HG03575 (cell line): Measurements from ENCODE around the gene CIART.
"Not testable (repeated sequence)": the region's sequence is repeated elsewhere in the genome, so short reads cannot be mapped to it uniquely, and the experiment has no call there.

Experiments used
- ATAC-seq: cut with Tn5 transposase; IDR thresholded peaks from one replicate; pipeline ENCODE4 v1.9.1; 2021; ENCODE audit not compliant: unreplicated experiment, insufficient number of reproducible peaks, low FRiP score; ENCODE audit errors: extremely low read depth

CIART gene, protein sequence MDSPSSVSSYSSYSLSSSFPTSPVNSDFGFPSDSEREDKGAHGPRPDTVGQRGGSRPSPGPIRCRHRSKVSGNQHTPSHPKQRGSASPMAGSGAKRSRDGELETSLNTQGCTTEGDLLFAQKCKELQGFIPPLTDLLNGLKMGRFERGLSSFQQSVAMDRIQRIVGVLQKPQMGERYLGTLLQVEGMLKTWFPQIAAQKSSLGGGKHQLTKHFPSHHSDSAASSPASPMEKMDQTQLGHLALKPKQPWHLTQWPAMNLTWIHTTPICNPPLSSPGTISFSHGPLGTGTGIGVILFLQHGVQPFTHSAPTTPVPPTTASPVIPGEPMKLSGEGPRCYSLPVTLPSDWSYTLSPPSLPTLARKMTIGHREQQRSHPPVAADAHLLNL

DNA sequence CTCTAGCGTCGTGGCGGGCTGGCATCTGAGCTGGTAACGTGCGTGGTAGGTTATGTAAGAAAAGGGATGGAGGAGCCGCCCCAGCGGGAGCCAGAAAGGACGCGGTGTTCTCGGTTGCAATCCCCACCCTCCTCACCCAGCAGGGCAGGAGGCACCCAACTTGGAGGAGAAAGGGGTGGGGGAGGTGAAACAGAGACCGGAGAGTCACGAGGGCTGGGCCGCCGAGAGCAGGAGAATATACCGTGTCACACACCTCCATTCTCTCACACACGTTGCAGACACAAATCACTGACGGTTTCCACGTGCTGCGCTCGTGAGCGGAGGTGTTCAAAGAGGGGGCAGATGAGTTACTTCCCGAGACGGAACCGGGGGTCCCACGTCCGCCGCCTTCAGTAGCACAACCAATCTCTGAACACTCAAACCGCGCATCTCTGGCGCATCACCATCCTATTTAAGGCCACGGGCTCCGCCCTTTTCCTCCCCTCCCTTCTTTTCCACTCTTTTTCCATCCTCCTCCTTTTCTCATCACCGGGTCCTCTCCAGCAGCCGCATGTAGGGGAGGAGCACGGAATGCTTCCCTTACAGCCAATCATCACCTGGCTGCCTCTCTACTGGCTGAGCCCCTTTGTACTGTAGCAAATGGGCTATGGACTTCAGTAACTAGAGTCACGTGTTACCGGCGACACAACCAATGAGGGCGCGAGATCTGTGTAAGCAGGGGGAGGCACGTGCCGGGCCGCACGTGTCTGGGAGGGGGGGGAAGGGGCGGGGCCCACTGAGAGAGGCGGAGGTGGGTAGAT is at the start of gene CIART:
CIART (plus strand) TSS at position 797 of the 800 bp plus-strand sequence. CDS start 714 bp downstream, outside the sequence.
- no peak for ATAC-seq

DNA sequence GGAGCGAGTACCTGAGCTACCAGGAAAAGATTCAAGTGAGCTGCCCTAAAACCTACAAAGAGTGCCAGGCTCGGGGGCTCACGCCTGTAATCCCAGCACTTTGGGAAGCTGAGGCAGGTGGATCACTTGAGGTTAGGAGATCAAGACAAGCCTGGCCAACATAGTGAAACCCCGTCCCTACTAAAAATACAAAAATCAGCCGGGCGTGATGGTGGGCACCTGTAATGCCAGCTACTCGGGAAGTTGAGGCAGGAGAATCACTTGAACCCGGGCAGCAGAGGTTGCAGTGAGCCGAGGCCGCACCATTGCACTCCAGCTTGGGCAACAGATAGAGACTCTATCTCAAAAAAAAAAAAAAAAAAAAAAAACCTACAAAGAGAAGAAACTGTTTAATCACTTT is 49.4 kb upstream of the CIART start:
- not testable (repeated sequence) for ATAC-seq

DNA sequence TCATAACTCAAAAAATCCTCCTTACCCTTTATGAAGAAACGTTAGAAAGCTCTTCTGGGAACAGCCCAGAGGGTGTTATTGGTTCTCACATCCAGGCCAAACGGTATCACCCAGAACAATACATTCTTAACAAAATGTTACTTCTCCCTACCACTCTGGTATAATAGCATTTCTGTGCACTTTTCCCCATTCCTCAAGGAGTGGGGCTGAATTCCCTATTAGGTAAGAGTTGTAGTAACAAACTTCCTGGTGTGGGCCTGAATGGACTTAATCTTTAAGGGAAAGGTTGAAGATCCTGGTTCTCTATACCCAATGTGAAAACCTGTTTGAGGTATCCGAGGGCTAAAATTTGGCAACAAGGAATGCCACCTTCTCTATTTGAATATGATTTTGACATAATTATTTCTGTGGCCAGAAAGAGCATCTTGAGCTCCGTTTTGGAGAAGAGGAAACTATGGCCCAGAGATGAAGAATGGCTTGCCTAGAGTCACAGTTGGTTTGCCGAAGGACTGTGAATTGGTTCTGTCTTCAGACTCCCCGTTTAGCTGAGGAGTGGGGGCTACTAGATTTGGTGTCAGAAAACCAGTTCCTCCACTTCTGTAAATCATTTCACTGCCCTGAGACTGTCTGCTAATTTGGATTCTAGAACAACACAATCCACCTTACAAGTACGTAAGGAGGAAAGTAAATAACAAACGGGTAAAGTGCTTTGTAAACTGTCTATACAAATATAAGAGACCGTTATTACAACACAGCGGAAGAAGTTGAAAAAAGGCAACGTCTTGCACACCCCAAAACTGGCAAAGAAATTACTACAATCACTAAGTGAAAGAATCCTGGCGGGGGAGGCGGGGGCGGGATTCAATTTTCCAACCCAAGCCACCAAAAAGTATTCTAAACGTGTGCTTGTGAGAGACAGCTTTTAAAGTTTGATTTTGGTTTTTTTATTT is 48.7 kb upstream of the CIART start:
- no peak for ATAC-seq

DNA sequence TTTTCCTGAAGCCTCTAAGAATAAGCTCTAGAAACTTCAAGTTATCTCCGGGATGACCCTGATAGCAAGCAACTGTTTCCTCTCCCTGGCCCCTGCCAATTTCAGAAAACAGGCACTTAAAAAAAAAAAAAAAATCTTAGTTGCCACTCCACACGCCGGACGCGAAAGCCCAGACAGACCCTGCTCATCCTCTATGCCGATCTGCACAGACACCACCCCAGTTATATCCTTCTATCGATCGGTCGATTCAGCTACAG is 48.1 kb upstream of the CIART start:
- no peak for ATAC-seq

DNA sequence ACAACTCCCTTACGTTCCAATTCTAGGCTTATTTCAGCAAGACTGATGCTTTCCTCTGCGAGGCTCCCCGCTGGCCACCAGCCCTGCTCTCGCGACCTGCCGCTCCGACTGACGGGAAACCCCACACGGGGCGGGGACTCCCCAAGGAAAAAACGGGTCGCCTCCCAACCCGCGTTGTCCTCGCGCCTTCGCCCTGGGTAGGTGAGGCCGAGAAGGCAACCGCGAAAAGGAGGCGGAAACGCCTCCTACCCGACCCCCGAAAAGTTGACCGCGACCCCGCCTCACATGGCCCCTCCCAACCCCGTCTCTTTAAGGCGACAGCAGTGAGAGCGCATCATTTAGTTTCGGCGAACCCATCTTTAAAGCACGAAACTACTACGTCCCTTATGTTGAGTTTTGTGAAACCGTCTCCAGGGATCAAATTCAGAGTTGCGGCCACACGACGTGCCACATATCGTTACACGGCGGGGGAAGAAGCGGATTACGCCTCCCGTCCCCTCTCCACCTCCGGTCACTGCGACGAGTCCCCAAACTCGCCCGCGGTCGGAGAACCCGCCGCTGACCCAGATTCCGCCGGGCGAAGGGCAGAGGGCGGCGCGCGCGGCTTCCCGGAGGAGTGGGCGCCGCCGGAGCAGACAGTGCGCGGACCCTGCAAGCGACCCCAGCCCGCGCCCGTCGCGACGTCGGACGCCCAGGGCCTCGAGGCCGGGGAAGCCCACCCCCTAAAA is 47.6 kb upstream of the CIART start:
- ATAC-seq, result no peak

DNA sequence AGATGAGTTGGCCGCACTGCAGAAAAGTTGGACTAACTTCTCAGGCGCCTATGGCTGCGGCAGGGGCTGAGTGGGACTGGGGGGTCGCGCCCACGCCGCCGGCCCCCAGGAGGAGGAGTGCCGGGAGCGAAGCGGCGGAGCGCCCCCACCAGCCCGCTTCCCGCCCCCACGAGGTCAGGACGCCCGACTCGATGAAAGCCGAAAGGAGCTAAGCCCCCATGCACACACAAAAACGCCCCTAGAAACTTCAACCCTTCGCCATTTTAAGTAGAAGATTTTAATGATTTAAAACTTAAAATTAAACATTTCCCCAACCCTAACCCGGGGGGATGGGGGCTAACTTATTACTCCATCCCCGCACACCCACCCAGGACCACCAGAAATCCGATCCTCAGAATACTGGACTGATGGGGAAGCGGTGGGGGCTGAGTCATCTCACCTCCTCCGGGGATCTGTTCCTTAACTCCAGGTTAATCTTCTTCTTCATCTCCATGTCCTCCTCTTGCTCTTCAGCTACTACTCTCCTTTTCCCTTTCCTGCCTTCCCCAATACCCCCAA is 47.0 kb upstream of the CIART start:
- ATAC-seq, result no peak

DNA sequence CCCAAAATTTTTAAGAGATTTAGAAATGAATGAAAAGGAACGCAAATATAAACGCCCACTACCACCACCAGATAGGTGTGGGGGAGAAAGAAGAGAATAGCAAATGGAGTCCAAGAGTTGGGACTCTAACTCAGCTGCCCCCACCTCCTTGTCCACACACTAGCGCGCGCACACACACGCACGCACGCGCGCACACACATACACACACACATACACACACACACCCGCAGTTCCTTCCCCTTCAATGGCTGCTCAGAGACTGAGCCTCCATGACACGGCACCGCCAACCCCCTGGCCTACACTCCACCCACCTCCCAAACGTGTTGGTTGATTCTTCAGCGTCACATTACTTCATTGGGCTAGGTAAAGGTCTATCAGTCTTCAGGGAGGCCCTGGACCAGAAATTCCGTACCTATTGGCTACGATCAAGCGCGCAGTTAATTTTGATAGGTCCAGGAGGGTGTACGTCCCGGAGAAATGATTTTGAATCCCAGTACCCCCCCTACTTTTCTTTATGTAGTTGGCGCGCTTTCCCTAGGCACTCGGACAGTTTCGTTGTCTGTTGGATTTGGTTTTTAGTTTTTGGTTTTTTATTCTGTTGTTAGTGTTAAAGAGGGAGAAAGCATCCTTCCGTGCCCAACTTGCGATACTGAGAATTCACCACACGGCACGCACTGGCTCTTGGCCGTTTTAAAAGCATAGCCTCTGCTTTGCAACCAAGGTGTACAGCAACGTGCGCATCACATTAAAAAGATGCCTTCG is 46.3 kb upstream of the CIART start, which contains the start of gene ANP32E:
ANP32E (minus strand) TSS at position 261 of the 762 bp plus-strand sequence. CDS start 326 bp downstream, outside the sequence.
- ATAC-seq, result peak; percentile 62

DNA sequence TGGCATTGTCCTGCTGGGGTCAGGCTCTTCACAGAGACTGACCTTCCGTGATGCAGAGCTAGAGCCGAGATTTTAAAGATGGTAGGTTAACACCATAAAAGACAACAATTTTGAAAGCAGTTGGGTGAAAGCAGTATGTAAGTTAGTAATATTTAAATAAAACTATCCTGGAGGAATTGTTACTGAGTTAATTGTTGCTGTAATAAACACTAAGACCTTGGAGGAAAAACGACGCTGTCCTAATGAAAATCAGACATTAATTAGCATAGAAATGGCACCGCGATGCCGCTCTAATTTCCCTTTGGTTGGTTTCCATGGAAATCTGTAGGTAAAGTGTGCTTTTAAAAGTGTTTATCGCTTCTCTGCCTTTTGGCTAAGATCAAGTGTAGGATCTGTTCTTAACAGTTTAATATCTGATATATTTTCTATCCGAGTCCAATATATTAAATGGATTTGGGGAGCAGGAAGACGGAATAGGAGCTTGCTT is 45.7 kb upstream of the CIART start:
- no peak for ATAC-seq

DNA sequence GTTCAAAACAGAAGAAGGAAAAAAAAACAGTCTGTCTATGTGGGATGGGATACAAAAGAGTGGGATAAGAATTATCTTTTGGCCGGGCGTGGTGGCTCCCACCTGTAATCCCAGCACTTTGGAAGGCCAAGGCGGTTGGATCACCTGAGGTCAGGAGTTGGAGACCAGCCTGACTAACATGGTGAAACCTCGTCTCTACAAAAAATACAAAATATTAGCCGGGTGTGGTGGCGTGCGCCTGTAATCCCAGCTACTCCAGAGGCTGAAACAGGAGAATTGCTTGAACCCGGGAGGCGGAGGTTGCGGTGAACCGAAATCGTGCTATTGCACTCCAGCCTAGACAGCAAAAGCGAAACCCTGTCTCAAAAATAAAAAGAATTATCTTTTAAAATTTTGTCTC is 45.2 kb upstream of the CIART start:
- ATAC-seq, result not testable (repeated sequence)

DNA sequence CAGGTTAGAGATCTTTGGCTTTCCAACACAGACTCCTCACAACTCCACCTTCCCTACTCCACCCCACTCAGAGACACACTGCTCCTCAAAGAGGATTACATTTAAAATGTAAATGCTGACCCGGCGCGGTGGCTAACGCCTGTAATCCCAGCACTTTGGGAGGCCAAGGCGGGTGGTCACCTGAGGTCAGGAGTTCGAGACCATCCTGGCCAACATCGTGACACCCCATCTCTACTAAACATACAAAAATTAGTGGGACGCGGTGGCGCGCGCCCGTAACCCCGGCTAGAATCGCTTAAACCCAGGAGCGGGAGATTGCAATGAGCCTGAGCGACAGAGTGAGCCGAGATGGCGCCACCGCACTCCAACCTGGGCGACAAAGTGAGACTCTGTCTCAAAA is 44.6 kb upstream of the CIART start:
- no peak for ATAC-seq

DNA sequence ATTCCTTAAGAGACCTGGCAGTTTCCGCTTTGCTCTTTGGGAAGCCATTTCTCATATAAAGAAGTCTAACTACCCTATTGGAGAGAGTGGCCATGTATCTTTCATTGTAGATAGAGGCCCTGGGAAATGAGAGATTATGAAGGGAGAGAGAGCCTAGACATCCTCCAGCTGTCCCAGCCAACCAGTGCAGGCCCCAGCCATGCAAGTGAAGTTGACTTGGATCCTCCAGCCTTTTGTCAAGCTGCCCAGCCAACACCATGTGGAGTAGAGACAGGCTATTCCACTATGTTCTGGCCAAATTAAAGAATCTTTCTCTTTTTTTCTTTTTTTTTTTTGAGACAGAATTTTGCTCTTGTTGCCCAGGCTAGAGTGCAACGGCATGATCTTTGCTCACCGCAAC is 39.4 kb upstream of the CIART start:
- no peak for ATAC-seq

DNA sequence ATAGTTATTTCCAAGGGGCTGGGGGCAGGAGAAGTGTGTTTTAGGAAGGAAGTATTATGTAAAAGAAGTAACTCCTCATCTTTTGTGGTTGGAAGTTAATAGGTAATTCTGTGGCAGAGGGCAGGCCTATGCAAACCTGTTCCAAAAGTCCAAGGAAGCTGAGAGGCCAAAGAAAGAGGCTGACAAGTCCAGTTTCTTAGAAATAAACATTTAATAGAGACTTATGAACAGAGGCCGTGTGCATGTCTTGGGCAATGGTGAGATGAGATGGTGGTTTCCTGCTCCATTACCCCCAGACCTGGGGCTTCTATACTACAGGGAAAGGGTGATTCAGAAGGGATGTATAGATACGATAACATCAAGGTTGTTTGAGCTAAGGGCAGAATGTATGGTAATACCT is 32.4 kb upstream of the CIART start:
- no peak for ATAC-seq

DNA sequence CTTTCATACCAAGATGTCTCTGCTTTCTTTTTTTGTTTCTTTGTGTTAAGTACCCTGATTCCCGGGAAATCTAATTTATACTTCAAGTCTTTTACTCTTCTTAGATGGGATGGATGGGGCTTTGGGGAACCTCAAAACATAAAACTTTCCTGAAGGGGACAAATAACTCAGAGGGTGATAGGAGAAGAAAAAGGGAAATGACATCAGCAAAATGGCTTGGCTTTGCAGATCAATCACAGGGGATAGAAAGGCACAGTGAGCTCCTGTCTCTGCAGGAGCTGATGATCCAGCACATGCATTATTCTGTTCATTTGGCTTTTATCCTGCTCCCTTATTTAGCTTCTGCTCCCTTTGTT is 26.2 kb upstream of the CIART start:
- ATAC-seq, result no peak

DNA sequence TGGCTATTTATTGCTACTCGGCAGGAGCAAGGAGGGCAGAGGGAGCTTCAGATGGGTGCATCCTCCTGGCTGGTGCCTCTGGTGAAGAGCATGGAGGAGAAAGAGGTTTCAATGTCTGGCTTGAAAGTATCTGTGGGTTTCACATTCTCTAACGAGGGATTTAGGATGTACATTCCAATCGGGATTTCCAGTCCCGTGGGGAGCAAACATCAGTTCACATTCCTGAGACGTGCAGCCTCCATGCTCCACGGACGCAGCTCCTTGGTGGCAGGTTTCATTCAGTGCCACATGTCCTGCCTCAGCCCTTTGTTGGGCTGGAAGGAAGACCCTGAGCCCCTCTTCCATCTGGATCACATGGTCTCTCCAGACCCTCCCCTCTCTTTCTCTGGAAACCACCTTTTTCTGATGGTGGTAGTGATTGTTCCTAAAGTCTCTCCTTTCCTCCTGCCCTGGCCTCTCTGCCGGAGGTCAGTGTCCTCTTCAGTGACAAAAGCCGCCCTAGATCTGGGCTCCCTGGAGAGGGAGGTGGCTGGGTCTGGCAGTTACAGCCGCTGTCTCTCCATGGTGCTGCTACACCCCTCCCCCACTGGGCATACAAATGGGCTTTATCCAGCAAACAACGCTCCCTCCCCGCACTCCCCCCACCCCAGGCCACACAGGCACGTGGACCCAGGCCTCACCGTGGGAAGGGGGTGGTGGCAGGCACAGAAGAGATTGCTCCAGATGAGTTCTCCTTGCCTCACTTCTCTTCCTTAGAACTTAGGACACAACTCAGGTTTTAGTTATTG is 25.6 kb upstream of the CIART start:
- ATAC-seq, result no peak

DNA sequence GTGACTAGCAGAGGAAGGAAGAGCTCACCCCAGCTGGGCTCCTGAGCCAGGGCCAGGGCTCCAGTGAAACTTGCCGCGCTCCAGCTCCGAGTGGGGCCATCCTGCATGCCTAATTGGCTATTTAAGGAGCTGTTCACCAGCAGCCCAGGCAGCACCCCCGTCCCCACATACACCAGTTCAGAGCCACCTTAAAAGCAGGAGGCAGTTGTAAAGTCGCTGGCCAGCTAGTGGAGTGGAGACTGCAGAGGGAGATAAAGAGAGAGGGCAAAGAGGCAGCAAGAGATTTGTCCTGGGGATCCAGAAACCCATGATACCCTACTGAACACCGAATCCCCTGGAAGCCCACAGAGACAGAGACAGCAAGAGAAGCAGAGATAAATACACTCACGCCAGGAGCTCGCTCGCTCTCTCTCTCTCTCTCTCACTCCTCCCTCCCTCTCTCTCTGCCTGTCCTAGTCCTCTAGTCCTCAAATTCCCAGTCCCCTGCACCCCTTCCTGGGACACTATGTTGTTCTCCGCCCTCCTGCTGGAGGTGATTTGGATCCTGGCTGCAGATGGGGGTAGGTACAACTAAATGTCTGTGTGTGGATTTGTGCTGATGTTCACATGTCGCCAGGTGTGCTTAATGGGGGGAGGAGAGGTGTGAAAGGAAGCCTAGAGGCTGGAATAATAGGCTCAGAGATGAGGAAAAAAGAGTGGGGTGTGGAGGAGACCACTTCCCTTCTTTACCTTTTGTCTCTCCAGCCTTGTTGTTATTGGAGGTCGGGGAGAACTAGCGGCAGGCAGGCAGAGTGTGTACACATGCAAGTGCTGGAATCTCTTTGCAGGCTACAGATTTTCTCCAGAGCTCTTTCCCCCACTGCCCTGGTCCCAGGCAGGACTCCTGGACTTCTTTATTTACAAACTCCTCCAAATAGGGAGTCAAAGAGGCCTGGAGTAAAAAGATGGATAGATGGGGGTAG is 24.4 kb upstream of the CIART start, which contains the start of gene CA14:
CA14 (plus strand) TSS at position 151 of the 962 bp plus-strand sequence; CDS start at position 506, 355 bp downstream.
- ATAC-seq, result no peak

DNA sequence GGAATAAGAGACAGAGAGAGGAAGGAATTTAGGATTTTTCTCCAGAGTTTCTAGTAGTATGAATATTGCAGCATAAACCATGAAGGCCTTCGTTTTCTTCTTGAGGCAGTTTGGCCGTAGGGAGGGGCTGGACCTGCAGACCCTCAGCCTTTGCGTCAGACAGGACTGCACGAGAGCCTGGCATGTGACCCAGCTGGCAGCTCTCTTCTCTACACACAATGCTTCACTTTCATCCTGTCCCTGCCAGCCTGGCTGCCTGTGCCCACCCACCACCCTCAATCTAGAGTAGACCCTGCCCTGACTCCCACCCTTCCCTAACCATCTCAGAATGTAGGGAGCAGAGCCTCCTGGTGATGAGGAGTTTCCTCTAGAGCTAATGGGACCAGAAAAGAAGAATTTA is 23.1 kb upstream of the CIART start:
- ATAC-seq, result no peak
